HG02885 (cell line): ENCODE measurements around the gene TUT7.
"Not testable (repeated sequence)": the region's sequence is repeated elsewhere in the genome, so short reads cannot be mapped to it uniquely, and the experiment has no call there.

Source experiments
- ATAC-seq: cut with Tn5 transposase; IDR thresholded peaks from one replicate; pipeline ENCODE4 v1.9.1; 2021; ENCODE audit warnings: mild to moderate bottlenecking; ENCODE audit not compliant: unreplicated experiment, poor library complexity

Gene TUT7

GRCh38 chr9:86354011-86354817, at the start of gene TUT7:
TSS of gene TUT7 (minus strand) at chr9:86354410. CDS start at chr9:86353199, 1,211 bp downstream.
- peak; percentile 81 for ATAC-seq

GRCh38 chr9:86402591-86402990, 48.4 kb upstream of the TUT7 start:
- ATAC-seq: no peak

- no peak for ATAC-seq
These were observed 42.2 kb upstream of the TUT7 start for GRCh38 chr9:86396412-86396811.

GRCh38 chr9:86390184-86390583, 36.0 kb upstream of the TUT7 start:
- ATAC-seq: not testable (repeated sequence)

GRCh38 chr9:86389628-86390027, 35.4 kb upstream of the TUT7 start:
- no peak for ATAC-seq

- ATAC-seq: no peak
These were observed 33.2 kb upstream of the TUT7 start for GRCh38 chr9:86387376-86387775.

- not testable (repeated sequence) for ATAC-seq
These were observed 28.8 kb upstream of the TUT7 start for GRCh38 chr9:86383000-86383399.

GRCh38 chr9:86376016-86376415, 21.8 kb upstream of the TUT7 start:
- no peak for ATAC-seq

GRCh38 chr9:86369810-86370209, 15.6 kb upstream of the TUT7 start:
- ATAC-seq: no peak

- no peak for ATAC-seq
These were observed 14.8 kb upstream of the TUT7 start for GRCh38 chr9:86368871-86369521.

GRCh38 chr9:86361176-86361575, 7.0 kb upstream of the TUT7 start:
- ATAC-seq: no peak

- no peak for ATAC-seq
These were observed 5.1 kb upstream of the TUT7 start for GRCh38 chr9:86359151-86359879.

GRCh38 chr9:86356871-86357866, 3.0 kb upstream of the TUT7 start:
- ATAC-seq: no peak

GRCh38 chr9:86355814-86356213, 1.6 kb upstream of the TUT7 start:
- ATAC-seq: no peak

GRCh38 chr9:86354818-86355309, 654 bp upstream of the TUT7 start:
- no peak for ATAC-seq

GRCh38 chr9:86353655-86354010, 577 bp downstream of the TUT7 start:
- ATAC-seq: no peak

GRCh38 chr9:86352440-86353077, 1.7 kb downstream of the TUT7 start:
- ATAC-seq: no peak

GRCh38 chr9:86351880-86352279, 2.3 kb downstream of the TUT7 start:
- ATAC-seq: no peak

GRCh38 chr9:86350006-86350760, 4.0 kb downstream of the TUT7 start:
- ATAC-seq: peak; percentile 28
